GM21717 (cell line): ENCODE data around the gene LMBR1L.
"Not testable (repeated sequence)": the region's sequence is repeated elsewhere in the genome, so short reads cannot be mapped to it uniquely, and the experiment has no call there.

Experiments used
- ATAC-seq: cut with Tn5 transposase; IDR thresholded peaks from one replicate; pipeline ENCODE4 v1.9.1; 2021; ENCODE audit warnings: mild to moderate bottlenecking, moderate library complexity; ENCODE audit not compliant: unreplicated experiment

LMBR1L gene

GRCh38 chr12:49088150-49088931 is 22.3 kb downstream of the LMBR1L start:
- peak; percentile 74 for ATAC-seq

GRCh38 chr12:49086116-49086515 is 24.5 kb downstream of the LMBR1L start:
- no peak for ATAC-seq

- ATAC-seq, result no peak
Measured at GRCh38 chr12:49084438-49084837, 26.2 kb downstream of the LMBR1L start.

GRCh38 chr12:49079793-49080192 is 30.9 kb downstream of the LMBR1L start:
- no peak for ATAC-seq

GRCh38 chr12:49070971-49071370 is 39.7 kb downstream of the LMBR1L start:
- ATAC-seq, result no peak

GRCh38 chr12:49069507-49070346 is 40.9 kb downstream of the LMBR1L start, which contains the start of gene RHEBL1:
Gene RHEBL1 (minus strand): TSS chr12:49069979. CDS start chr12:49069785, 194 bp downstream.
- peak; percentile 93 for ATAC-seq

GRCh38 chr12:49068879-49069506 is 41.7 kb downstream of the LMBR1L start:
- ATAC-seq, result no peak

GRCh38 chr12:49066120-49066519 is 44.5 kb downstream of the LMBR1L start:
- no peak for ATAC-seq

GRCh38 chr12:49064767-49065152 is 45.9 kb downstream of the LMBR1L start:
- ATAC-seq, result no peak

GRCh38 chr12:49061916-49062315 is 48.7 kb downstream of the LMBR1L start:
- not testable (repeated sequence) for ATAC-seq

GRCh38 chr12:49061157-49061650 is 49.4 kb downstream of the LMBR1L start:
- ATAC-seq, result peak; percentile 1

GRCh38 chr12:49060237-49061156 is 50.1 kb downstream of the LMBR1L start, which contains the start of gene KMT2D:
Gene KMT2D (minus strand): TSS chr12:49060794. CDS start chr12:49055324, 5,470 bp downstream.
- ATAC-seq, result peak; percentile 51

- peak; percentile 19 for ATAC-seq
Measured at GRCh38 chr12:49059299-49060171, 51.1 kb downstream of the LMBR1L start.

GRCh38 chr12:49059045-49059298 is 51.7 kb downstream of the LMBR1L start:
- ATAC-seq, result no peak

- no peak for ATAC-seq
Measured at GRCh38 chr12:49058366-49059044, 52.1 kb downstream of the LMBR1L start.

- ATAC-seq, result no peak
Measured at GRCh38 chr12:49057888-49058287, 52.8 kb downstream of the LMBR1L start.

GRCh38 chr12:49055978-49056754 is 54.5 kb downstream of the LMBR1L start:
- peak; percentile 51 for ATAC-seq

- no peak for ATAC-seq
Measured at GRCh38 chr12:49055092-49055491, 55.6 kb downstream of the LMBR1L start.
